Measurements from ENCODE around the gene UGT1A4.

GRCh38 chr2:233789554-233789953 lies 71.0 kb downstream of the UGT1A4 start:
- no peak for TF ChIP-seq CREB1 (IDR thresholded peaks at IDR 0.05)
- no peak for TF ChIP-seq CREB1 (CRISPR knock-in tag; IDR thresholded peaks at IDR 0.05)
- TF ChIP-seq NFE2L1 (tag; IDR thresholded peaks at IDR 0.05; ENCODE audit: borderline replicate concordance, low read depth): no peak
- TF ChIP-seq EGR1 (conservative IDR thresholded peaks at IDR 0.05): no peak
- TF ChIP-seq HDAC1 (IDR thresholded peaks at IDR 0.05): no peak
- TF ChIP-seq REST (IDR thresholded peaks at IDR 0.05; ENCODE audit: borderline replicate concordance): no peak
- TF ChIP-seq REST (CRISPR knock-in tag; IDR thresholded peaks at IDR 0.05; ENCODE audit: low read depth): no peak
- no peak for TF ChIP-seq NFIC (IDR thresholded peaks at IDR 0.05)
- no peak for TF ChIP-seq EZH2 (IDR thresholded peaks at IDR 0.05; ENCODE audit: borderline replicate concordance, low read depth, low read length)
- TF ChIP-seq NFYB (IDR thresholded peaks at IDR 0.05; ENCODE audit: extremely low read depth, insufficient read length): no peak
- no peak for TF ChIP-seq RBM14 (IDR thresholded peaks at IDR 0.05; ENCODE audit: borderline replicate concordance, insufficient read depth, low read depth, low read length)
- TF ChIP-seq CTCF (IDR thresholded peaks at IDR 0.05 in 2 of 3, conservative IDR thresholded peaks at IDR 0.05 in 1 of 3; ENCODE audit: insufficient read depth in 2 of 3, low read depth in 1 of 3, low read length in 3 of 3): no peak

All from K562 (cell line).